Renal pelvis (tissue), 3 donors: ENCODE data around the gene MPP3. TPM values are rescaled to one million over a fixed set of nuclear protein-coding genes. Genes with fewer than 3 reads are reported as not detected.

Experiments used
- polyA plus RNA-seq, 3 donors: library from polyadenylated mRNA; unstranded; fragments of 120-200 nt; gene quantifications; one replicate each; pipeline ENCODE4 v1.2.1, GENCODE V29; 2013; ENCODE audit not compliant: insufficient read length in 3 of 3

MPP3 gene
- polyA plus RNA-seq, 3 donors = 7.4 to 13.1 (median 12.6) TPM

Other genes with a start within 250 kb of the MPP3 start
- gene MEOX1, start 171.2 kb downstream of the MPP3 start, polyA plus RNA-seq = 10 to 100 TPM in 2 of 3 donors, 1 to 10 TPM in 1; 5.8 to 16.1 (median 15.8) TPM
- gene SOST, start 74.4 kb downstream of the MPP3 start, polyA plus RNA-seq = 10 to 100 TPM; 51.8 to 59.3 (median 58.2) TPM
- 10 to 100 TPM; 58.0 to 59.0 (median 58.2) TPM for gene DUSP3, start 54.2 kb downstream of the MPP3 start, polyA plus RNA-seq
- gene CFAP97D1, start 52.7 kb downstream of the MPP3 start, polyA plus RNA-seq = under 1 TPM; 0.06 to 0.15 (median 0.10) TPM
- 1 to 10 TPM in 2 of 3 donors, under 1 TPM in 1; 0.83 to 1.6 (median 1.2) TPM for gene CD300LG, start 14.0 kb upstream of the MPP3 start, polyA plus RNA-seq
- gene MPP2, start 74.4 kb upstream of the MPP3 start, polyA plus RNA-seq = 1 to 10 TPM; 7.4 to 8.0 (median 7.9) TPM
- gene PPY, start 109.3 kb upstream of the MPP3 start, polyA plus RNA-seq = under 1 TPM; 0.19 to 0.78 (median 0.52) TPM
- under 1 TPM; 0.19 to 0.45 (median 0.30) TPM for gene PYY, start 120.8 kb upstream of the MPP3 start, polyA plus RNA-seq
- gene NAGS, start 171.5 kb upstream of the MPP3 start, polyA plus RNA-seq = 1 to 10 TPM; 3.4 to 3.8 (median 3.6) TPM
- 10 to 100 TPM; 41.7 to 50.5 (median 47.0) TPM for gene TMEM101, start 181.8 kb upstream of the MPP3 start, polyA plus RNA-seq
- 10 to 100 TPM; 38.4 to 41.6 (median 39.2) TPM for gene LSM12, start 233.5 kb upstream of the MPP3 start, polyA plus RNA-seq
- gene G6PC3, start 237.6 kb upstream of the MPP3 start, polyA plus RNA-seq = 10 to 100 TPM; 78.6 to 94.0 (median 92.4) TPM